GM23338 (cell line): ENCODE data around the gene SAMHD1. TPM values are rescaled to one million over a fixed set of nuclear protein-coding genes. Genes with fewer than 3 reads are reported as not detected.

Source experiments
- ATAC-seq: fragments of 200-7000 bp; cut with Tn5 transposase; 3 replicates; pipeline ENCODE4 v1.9.1; 2020
- DNase-seq: peaks from one replicate; pipeline ENCODE4 v3.0.0-alpha.2; 2015; ENCODE audit warnings: low spot score
- H2AFZ ChIP-seq: fragments of 200-600 bp; sonication (generic); 2 replicates; pipeline ENCODE4 v1.8.0; 2016; ENCODE audit warnings: antibody characterized with exemption, mild to moderate bottlenecking, moderate library complexity
- H3F3A ChIP-seq: fragments of 200-600 bp; sonication (generic); replicated peaks from 2 replicates; pipeline ENCODE4 v1.8.0; 2017; ENCODE audit warnings: antibody characterized with exemption, mixed run types, low read depth
- H3K27ac ChIP-seq: fragments of 200-600 bp; sonication (generic); 2 replicates; pipeline ENCODE4 v1.6.1; 2016; ENCODE audit warnings: low read depth
- H3K27me3 ChIP-seq: fragments of 200-600 bp; sonication (generic); 2 replicates; pipeline ENCODE4 v1.8.0; 2016; ENCODE audit warnings: mild to moderate bottlenecking, mixed run types, moderate library complexity; ENCODE audit not compliant: insufficient read depth
- H3K36me3 ChIP-seq: fragments of 200-600 bp; sonication (generic); 2 replicates; pipeline ENCODE4 v1.8.0; 2016; ENCODE audit warnings: mild to moderate bottlenecking; ENCODE audit not compliant: insufficient read depth
- H3K4me1 ChIP-seq: fragments of 200-600 bp; sonication (generic); 2 replicates; pipeline ENCODE4 v1.8.0; 2016; ENCODE audit warnings: mild to moderate bottlenecking, moderate library complexity; ENCODE audit not compliant: insufficient read depth
- H3K4me2 ChIP-seq: fragments of 200-600 bp; sonication (generic); 2 replicates; pipeline ENCODE4 v1.7.1; 2017; ENCODE audit warnings: mixed run types
- H3K4me3 ChIP-seq: fragments of 200-600 bp; sonication (generic); 2 replicates; pipeline ENCODE4 v1.6.1; 2016; ENCODE audit warnings: mixed run types
- H3K79me2 ChIP-seq: fragments of 200-600 bp; sonication (generic); replicated peaks from 2 replicates; pipeline ENCODE4 v1.8.0; 2017; ENCODE audit warnings: mild to moderate bottlenecking; ENCODE audit not compliant: insufficient read depth
- H3K9me2 ChIP-seq: fragments of 200-600 bp; sonication (generic); 2 replicates; pipeline ENCODE4 v1.8.0; 2017; ENCODE audit not compliant: insufficient read depth
- H4K20me1 ChIP-seq: fragments of 200-600 bp; sonication (generic); replicated peaks from 2 replicates; pipeline ENCODE4 v1.8.0; 2017; ENCODE audit warnings: mild to moderate bottlenecking; ENCODE audit not compliant: insufficient read depth
- H3K27ac Mint-ChIP-seq: 2 replicates; pipeline ENCODE4 v1.8.0; 2020; ENCODE audit warnings: inconsistent platforms, mild to moderate bottlenecking, moderate library complexity, mixed read lengths
- H3K27me3 Mint-ChIP-seq: 3 replicates; pipeline ENCODE4 v1.8.0; 2022; ENCODE audit warnings: low read depth, mild to moderate bottlenecking, moderate library complexity, mixed read lengths, inconsistent platforms; ENCODE audit not compliant: insufficient read depth, poor library complexity
- H3K36me3 Mint-ChIP-seq: 3 replicates; pipeline ENCODE4 v1.8.0; 2021; ENCODE audit warnings: low read depth, mild to moderate bottlenecking, inconsistent platforms, moderate library complexity, mixed read lengths
- H3K4me1 Mint-ChIP-seq: 3 replicates; pipeline ENCODE4 v1.8.0; 2020; ENCODE audit warnings: mild to moderate bottlenecking, inconsistent platforms, mixed read lengths
- H3K4me3 Mint-ChIP-seq: 3 replicates; pipeline ENCODE4 v1.8.0; 2021; ENCODE audit warnings: moderate library complexity, mild to moderate bottlenecking, inconsistent platforms, mixed read lengths
- H3K9me3 Mint-ChIP-seq: 3 replicates; pipeline ENCODE4 v1.8.0; 2020; ENCODE audit warnings: moderate library complexity, mild to moderate bottlenecking, inconsistent platforms, mixed read lengths
- CREB1 ChIP-seq: fragments of 250-450 bp; sonication (Bioruptor Pico); IDR thresholded peaks from 2 replicates; pipeline ENCODE4 v1.5.0; 2020; ENCODE audit warnings: low read depth, mild to moderate bottlenecking, moderate library complexity
- EZH2 ChIP-seq: fragments of 200-600 bp; sonication (generic); IDR thresholded peaks from one replicate; pipeline ENCODE4 v1.8.0; 2017; ENCODE audit warnings: antibody characterized with exemption, mild to moderate bottlenecking, low read depth; ENCODE audit not compliant: unreplicated experiment
- EZH2phosphoT487 ChIP-seq: fragments of 200-600 bp; sonication (generic); IDR thresholded peaks from one replicate; pipeline ENCODE4 v1.8.1; 2018; ENCODE audit warnings: antibody characterized with exemption; ENCODE audit not compliant: unreplicated experiment
- NANOG ChIP-seq: IDR thresholded peaks from 2 replicates; pipeline ENCODE4 v1.6.1; 2016; ENCODE audit warnings: antibody characterized with exemption, borderline replicate concordance
- STAT1 ChIP-seq: IDR thresholded peaks from one replicate; pipeline ENCODE4 v1.6.1; 2016; ENCODE audit warnings: antibody characterized with exemption; ENCODE audit not compliant: unreplicated experiment
- polyA plus RNA-seq: library from polyadenylated mRNA; unstranded; fragments of >200 nt; fragmentation: Nextera tagmentation; extraction: Ambion mirVana; gene quantifications from 2 replicates; pipeline ENCODE4 v1.2.1, GENCODE V29; 2016
- total RNA-seq: library from RNA; depleted of rRNA; stranded (reverse); fragments of >200 nt; shearing (Covaris generic); gene quantifications from 2 replicates; pipeline ENCODE4 v1.2.3, GENCODE V29; 2014
- TF ChIP-seq, protein P1 (sequence below): IDR thresholded peaks from one replicate; pipeline ENCODE4 v1.6.1; 2018; ENCODE audit warnings: antibody characterized with exemption; ENCODE audit not compliant: unreplicated experiment
- TF ChIP-seq, protein P2 (sequence below): fragments of 250-450 bp; sonication (Bioruptor Pico); IDR thresholded peaks from 2 replicates; pipeline ENCODE4 v1.5.0; 2020; ENCODE audit warnings: mild to moderate bottlenecking, moderate library complexity

The SAMHD1 gene
- total and polyA plus RNA-seq, 2 experiments from 2014 or later = 21.9 to 45.4 TPM

DNA sequence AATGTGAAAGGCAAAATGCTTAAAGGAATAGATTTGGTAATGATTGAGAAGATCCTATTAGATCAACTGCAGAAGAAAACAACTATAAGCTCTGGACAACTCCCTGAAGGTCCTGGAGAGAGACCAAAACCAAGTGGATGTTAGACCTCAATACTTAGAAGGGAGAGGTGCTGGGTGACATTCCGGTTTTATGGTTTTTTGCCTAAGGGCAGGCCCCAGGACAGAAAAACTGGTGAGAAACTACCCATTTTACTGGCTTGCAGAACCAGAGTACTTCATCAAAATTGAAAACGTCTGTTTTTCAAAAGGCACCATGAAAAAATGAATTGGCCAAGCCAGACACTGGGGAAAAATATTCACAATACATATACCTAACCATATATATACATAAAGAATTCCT is 26.3 kb downstream of the SAMHD1 start:
- H3K4me1 ChIP-seq = 0 out of 2 replicates have a peak, but pooled peaks cover 8% of the 10 kb centered on the region
- H4K20me1 ChIP-seq = no peaks in the 10 kb centered on the region
- Mint-ChIP-seq H3K27ac (peak overlapping the region; percentile 34; the same call in 1 of the 2 replicates), H3K27me3 (no peaks in the 10 kb centered on the region), H3K36me3 (peaks cover 39% of the 10 kb centered on the region), H3K9me3 (no peaks in the 10 kb centered on the region), H3K4me3 (no peak overlapping the region), H3K4me1 (peaks cover 10% of the 10 kb centered on the region)
- peaks cover 5% of the 10 kb centered on the region for H3K36me3 ChIP-seq
- H3K27ac ChIP-seq = no peak overlapping the region
- no peaks in the 10 kb centered on the region for H3K79me2 ChIP-seq
- H3K4me2 ChIP-seq = no peak overlapping the region
- H3K9me2 ChIP-seq = no peaks in the 10 kb centered on the region
- DNase-seq = no peak
- no peak overlapping the region for H2AFZ ChIP-seq
- H3K4me3 ChIP-seq = no peak overlapping the region
- TF ChIP-seq STAT1 (no peak), NANOG (no peak), EZH2 (no peak), CREB1 (no peak), EZH2phosphoT487 (no peak)
- TF ChIP-seq, protein P1, sequence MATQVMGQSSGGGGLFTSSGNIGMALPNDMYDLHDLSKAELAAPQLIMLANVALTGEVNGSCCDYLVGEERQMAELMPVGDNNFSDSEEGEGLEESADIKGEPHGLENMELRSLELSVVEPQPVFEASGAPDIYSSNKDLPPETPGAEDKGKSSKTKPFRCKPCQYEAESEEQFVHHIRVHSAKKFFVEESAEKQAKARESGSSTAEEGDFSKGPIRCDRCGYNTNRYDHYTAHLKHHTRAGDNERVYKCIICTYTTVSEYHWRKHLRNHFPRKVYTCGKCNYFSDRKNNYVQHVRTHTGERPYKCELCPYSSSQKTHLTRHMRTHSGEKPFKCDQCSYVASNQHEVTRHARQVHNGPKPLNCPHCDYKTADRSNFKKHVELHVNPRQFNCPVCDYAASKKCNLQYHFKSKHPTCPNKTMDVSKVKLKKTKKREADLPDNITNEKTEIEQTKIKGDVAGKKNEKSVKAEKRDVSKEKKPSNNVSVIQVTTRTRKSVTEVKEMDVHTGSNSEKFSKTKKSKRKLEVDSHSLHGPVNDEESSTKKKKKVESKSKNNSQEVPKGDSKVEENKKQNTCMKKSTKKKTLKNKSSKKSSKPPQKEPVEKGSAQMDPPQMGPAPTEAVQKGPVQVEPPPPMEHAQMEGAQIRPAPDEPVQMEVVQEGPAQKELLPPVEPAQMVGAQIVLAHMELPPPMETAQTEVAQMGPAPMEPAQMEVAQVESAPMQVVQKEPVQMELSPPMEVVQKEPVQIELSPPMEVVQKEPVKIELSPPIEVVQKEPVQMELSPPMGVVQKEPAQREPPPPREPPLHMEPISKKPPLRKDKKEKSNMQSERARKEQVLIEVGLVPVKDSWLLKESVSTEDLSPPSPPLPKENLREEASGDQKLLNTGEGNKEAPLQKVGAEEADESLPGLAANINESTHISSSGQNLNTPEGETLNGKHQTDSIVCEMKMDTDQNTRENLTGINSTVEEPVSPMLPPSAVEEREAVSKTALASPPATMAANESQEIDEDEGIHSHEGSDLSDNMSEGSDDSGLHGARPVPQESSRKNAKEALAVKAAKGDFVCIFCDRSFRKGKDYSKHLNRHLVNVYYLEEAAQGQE = no peak
- TF ChIP-seq, protein P2, sequence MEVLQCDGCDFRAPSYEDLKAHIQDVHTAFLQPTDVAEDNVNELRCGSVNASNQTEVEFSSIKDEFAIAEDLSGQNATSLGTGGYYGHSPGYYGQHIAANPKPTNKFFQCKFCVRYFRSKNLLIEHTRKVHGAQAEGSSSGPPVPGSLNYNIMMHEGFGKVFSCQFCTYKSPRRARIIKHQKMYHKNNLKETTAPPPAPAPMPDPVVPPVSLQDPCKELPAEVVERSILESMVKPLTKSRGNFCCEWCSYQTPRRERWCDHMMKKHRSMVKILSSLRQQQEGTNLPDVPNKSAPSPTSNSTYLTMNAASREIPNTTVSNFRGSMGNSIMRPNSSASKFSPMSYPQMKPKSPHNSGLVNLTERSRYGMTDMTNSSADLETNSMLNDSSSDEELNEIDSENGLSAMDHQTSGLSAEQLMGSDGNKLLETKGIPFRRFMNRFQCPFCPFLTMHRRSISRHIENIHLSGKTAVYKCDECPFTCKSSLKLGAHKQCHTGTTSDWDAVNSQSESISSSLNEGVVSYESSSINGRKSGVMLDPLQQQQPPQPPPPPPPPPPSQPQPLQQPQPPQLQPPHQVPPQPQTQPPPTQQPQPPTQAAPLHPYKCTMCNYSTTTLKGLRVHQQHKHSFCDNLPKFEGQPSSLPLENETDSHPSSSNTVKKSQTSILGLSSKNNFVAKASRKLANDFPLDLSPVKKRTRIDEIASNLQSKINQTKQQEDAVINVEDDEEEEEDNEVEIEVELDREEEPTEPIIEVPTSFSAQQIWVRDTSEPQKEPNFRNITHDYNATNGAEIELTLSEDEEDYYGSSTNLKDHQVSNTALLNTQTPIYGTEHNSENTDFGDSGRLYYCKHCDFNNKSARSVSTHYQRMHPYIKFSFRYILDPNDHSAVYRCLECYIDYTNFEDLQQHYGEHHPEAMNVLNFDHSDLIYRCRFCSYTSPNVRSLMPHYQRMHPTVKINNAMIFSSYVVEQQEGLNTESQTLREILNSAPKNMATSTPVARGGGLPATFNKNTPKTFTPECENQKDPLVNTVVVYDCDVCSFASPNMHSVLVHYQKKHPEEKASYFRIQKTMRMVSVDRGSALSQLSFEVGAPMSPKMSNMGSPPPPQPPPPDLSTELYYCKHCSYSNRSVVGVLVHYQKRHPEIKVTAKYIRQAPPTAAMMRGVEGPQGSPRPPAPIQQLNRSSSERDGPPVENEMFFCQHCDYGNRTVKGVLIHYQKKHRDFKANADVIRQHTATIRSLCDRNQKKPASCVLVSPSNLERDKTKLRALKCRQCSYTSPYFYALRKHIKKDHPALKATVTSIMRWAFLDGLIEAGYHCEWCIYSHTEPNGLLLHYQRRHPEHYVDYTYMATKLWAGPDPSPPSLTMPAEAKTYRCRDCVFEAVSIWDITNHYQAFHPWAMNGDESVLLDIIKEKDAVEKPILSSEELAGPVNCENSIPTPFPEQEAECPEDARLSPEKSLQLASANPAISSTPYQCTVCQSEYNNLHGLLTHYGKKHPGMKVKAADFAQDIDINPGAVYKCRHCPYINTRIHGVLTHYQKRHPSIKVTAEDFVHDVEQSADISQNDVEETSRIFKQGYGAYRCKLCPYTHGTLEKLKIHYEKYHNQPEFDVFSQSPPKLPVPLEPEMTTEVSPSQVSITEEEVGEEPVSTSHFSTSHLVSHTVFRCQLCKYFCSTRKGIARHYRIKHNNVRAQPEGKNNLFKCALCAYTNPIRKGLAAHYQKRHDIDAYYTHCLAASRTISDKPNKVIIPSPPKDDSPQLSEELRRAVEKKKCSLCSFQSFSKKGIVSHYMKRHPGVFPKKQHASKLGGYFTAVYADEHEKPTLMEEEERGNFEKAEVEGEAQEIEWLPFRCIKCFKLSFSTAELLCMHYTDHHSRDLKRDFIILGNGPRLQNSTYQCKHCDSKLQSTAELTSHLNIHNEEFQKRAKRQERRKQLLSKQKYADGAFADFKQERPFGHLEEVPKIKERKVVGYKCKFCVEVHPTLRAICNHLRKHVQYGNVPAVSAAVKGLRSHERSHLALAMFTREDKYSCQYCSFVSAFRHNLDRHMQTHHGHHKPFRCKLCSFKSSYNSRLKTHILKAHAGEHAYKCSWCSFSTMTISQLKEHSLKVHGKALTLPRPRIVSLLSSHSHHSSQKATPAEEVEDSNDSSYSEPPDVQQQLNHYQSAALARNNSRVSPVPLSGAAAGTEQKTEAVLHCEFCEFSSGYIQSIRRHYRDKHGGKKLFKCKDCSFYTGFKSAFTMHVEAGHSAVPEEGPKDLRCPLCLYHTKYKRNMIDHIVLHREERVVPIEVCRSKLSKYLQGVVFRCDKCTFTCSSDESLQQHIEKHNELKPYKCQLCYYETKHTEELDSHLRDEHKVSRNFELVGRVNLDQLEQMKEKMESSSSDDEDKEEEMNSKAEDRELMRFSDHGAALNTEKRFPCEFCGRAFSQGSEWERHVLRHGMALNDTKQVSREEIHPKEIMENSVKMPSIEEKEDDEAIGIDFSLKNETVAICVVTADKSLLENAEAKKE (CRISPR knock-in tag) = no peak
- H3K27me3 ChIP-seq = no peaks in the 10 kb centered on the region
- no peak for ATAC-seq
- H3F3A ChIP-seq = 0 out of 2 replicates have a peak, but pooled peaks cover 3% of the 10 kb centered on the region
